Bronchus fibroblast of lung (primary cell): ENCODE data around the gene DSCAML1. TPM values are rescaled to one million over a fixed set of nuclear protein-coding genes. Genes with fewer than 3 reads are reported as not detected.

Experiments
- total RNA-seq: library from RNA; depleted of rRNA; stranded (reverse); fragments of >200 nt; gene quantifications from 2 replicates; pipeline ENCODE4 v1.2.3, GENCODE V29; 2015

DSCAML1 gene, protein sequence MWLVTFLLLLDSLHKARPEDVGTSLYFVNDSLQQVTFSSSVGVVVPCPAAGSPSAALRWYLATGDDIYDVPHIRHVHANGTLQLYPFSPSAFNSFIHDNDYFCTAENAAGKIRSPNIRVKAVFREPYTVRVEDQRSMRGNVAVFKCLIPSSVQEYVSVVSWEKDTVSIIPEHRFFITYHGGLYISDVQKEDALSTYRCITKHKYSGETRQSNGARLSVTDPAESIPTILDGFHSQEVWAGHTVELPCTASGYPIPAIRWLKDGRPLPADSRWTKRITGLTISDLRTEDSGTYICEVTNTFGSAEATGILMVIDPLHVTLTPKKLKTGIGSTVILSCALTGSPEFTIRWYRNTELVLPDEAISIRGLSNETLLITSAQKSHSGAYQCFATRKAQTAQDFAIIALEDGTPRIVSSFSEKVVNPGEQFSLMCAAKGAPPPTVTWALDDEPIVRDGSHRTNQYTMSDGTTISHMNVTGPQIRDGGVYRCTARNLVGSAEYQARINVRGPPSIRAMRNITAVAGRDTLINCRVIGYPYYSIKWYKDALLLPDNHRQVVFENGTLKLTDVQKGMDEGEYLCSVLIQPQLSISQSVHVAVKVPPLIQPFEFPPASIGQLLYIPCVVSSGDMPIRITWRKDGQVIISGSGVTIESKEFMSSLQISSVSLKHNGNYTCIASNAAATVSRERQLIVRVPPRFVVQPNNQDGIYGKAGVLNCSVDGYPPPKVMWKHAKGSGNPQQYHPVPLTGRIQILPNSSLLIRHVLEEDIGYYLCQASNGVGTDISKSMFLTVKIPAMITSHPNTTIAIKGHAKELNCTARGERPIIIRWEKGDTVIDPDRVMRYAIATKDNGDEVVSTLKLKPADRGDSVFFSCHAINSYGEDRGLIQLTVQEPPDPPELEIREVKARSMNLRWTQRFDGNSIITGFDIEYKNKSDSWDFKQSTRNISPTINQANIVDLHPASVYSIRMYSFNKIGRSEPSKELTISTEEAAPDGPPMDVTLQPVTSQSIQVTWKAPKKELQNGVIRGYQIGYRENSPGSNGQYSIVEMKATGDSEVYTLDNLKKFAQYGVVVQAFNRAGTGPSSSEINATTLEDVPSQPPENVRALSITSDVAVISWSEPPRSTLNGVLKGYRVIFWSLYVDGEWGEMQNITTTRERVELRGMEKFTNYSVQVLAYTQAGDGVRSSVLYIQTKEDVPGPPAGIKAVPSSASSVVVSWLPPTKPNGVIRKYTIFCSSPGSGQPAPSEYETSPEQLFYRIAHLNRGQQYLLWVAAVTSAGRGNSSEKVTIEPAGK (N-terminal part only)
- total RNA-seq: not detected in 2 replicates

DNA sequence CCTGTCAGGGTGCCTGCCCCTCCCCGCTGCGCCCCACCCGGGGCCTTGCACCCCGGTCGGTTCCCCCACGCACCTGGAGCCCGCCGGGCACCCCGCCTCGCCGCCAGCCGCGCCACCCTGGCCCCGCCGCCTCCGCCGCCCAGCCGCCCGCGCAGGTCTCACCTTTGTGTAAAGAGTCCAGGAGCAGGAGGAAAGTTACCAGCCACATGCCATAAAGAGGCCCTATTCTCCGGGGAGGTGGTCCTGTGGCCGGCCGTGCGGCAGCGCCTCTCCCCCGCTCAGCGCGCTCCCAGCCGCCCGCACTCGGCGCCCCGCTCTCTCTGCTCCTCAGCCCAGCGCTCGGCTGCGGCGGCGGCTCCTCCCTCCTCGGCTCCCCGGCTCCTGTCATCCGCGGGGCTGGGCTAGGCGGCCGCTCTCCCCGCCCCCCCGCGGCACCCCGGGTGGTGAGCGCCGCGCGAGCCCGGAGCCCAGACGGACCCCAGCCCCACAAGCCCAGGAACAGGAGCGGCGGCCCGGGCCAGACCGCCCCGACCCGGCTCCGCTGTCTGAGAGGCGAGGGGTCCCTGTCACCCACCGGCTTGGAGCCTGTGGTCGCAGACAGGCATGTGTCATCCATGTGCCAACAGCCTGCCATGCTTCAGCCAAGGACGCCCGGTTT is at the start of gene DSCAML1:
DSCAML1 (minus strand) TSS at position 345 of the 658 bp plus-strand sequence; CDS start at position 208, 137 bp downstream.

DNA sequence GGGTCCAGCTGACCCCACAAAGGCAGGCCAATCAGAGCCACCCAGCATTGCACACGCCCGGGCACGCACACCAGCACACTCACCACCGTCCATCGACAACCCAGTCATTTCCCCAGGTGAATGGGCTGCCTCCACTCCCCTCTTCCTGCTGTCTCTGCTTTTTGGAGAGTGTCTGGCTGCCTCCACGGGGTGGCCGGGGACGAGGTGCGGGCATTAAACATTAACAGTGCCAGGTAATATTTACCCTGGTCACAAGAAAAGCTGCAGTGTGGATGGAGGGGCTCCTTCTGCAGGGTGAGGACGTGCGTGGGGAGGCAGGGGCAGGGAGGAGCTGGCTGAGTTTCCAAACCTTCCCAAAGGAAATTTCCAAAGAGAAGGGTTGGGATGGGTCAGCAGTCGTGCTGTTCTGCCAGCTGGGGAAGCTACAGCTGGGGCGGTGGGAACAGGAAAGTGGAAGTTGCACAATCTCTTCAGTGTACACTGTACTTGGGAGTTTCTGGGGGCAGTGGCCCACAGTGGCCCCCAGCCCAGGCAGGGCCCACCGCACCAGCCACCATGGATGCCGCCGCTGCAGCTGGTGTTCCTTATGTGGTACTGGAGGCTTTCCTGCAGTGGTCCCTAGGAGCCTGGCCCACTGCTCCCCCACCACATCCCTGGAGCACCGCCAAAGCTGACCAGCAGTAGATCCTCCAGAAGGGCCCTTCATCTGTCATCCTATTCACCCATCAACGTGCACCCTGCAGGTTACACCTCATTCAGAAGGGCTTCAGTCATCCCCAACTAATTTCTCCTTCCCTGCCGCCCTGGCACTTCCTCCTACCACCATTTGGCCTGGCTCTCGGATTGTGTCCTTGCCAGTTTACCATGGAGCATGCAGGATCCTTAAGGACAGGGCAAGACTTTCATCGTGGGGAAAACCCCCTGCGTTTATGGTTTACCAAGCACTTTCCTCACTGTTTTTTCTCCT is 27.8 kb upstream of the DSCAML1 start, which contains the start of gene FXYD2:
FXYD2 (minus strand) TSS at position 174 of the 967 bp plus-strand sequence; CDS start at position 108, 66 bp downstream.

Other genes starting within 250 kb of the DSCAML1 start
- gene FXYD2, start 27.5 kb upstream of the DSCAML1 start, total RNA-seq: 0.15 and 0.34 TPM in 2 replicates
- 22.5 and 27.8 TPM in 2 replicates for gene FXYD6, start 79.4 kb upstream of the DSCAML1 start, total RNA-seq
- not detected in 2 replicates for gene TMPRSS13, start 132.2 kb upstream of the DSCAML1 start, total RNA-seq
- gene IL10RA, start 189.2 kb upstream of the DSCAML1 start, total RNA-seq: not detected in 2 replicates